KMS-11 (cell line): Measurements from ENCODE around the gene EXOC4.

Experiments used
- H2AFZ ChIP-seq: fragments of 200-600 bp; sonication (generic); 2 replicates; pipeline ENCODE4 v1.6.1; 2016; ENCODE audit warnings: antibody characterized with exemption, mixed run types, low read depth
- H3K27ac ChIP-seq: fragments of 200-600 bp; sonication (generic); 2 replicates; pipeline ENCODE4 v1.6.1; 2016; ENCODE audit warnings: mild to moderate bottlenecking, mixed run types
- H3K27me3 ChIP-seq: fragments of 200-600 bp; sonication (generic); 2 replicates; pipeline ENCODE4 v1.6.1; 2017; ENCODE audit warnings: mild to moderate bottlenecking, low read depth, mixed run types, moderate library complexity; ENCODE audit not compliant: insufficient read depth
- H3K36me3 ChIP-seq: fragments of 200-600 bp; sonication (generic); 2 replicates; pipeline ENCODE4 v1.6.1; 2017; ENCODE audit warnings: mild to moderate bottlenecking, mixed run types; ENCODE audit not compliant: insufficient read depth
- H3K4me1 ChIP-seq: fragments of 200-600 bp; sonication (generic); 2 replicates; pipeline ENCODE4 v1.6.1; 2016; ENCODE audit warnings: mild to moderate bottlenecking, low read depth, mixed run types; ENCODE audit not compliant: poor library complexity, severe bottlenecking
- H3K4me2 ChIP-seq: fragments of 200-600 bp; sonication (generic); 2 replicates; pipeline ENCODE4 v1.7.0; 2016; ENCODE audit warnings: mild to moderate bottlenecking, mixed run types
- H3K4me3 ChIP-seq: fragments of 200-600 bp; sonication (generic); IDR thresholded peaks from 2 replicates; pipeline ENCODE4 v1.6.1; 2017; ENCODE audit warnings: low read depth, low read length, mixed read lengths; ENCODE audit not compliant: insufficient read depth
- H3K79me2 ChIP-seq: fragments of 200-600 bp; sonication (generic); 2 replicates; pipeline ENCODE4 v1.6.1; 2016; ENCODE audit warnings: low read depth, mixed run types; ENCODE audit not compliant: insufficient read depth
- H3K9ac ChIP-seq: fragments of 200-600 bp; sonication (generic); 2 replicates; pipeline ENCODE4 v1.6.1; 2016; ENCODE audit warnings: mild to moderate bottlenecking, mixed run types
- H4K20me1 ChIP-seq: fragments of 200-600 bp; sonication (generic); 2 replicates; pipeline ENCODE4 v1.6.1; 2016; ENCODE audit warnings: mild to moderate bottlenecking, mixed run types; ENCODE audit not compliant: insufficient read depth
- CTCF ChIP-seq: fragments of 200-600 bp; sonication (generic); conservative IDR thresholded peaks from 2 replicates; pipeline ENCODE4 v1.6.1; 2017; ENCODE audit warnings: low read depth, mild to moderate bottlenecking, antibody characterized with exemption, low read length, moderate library complexity, mixed read lengths

Gene EXOC4

GRCh38 chr7:133345690-133346421, 93.0 kb downstream of the EXOC4 start:
- Histone ChIP-seq H3K9ac (no peak overlapping the region), H4K20me1 (no peaks in the 10 kb centered on the region), H3K79me2 (no peaks in the 10 kb centered on the region), H3K4me1 (peaks cover 11% of the 10 kb centered on the region), H3K36me3 (no peaks in the 10 kb centered on the region), H3K27ac (no peak overlapping the region), H3K4me3 (no peak overlapping the region), H2AFZ (no peak overlapping the region), H3K27me3 (no peaks in the 10 kb centered on the region), H3K4me2 (no peak overlapping the region)
- no peak for TF ChIP-seq CTCF

- H3K9ac ChIP-seq, result no peak overlapping the region
- no peaks in the 10 kb centered on the region for H4K20me1 ChIP-seq
- H3K27me3 ChIP-seq, result no peaks in the 10 kb centered on the region
- no peak overlapping the region for H3K27ac ChIP-seq
- no peaks in the 10 kb centered on the region for H3K36me3 ChIP-seq
- no peak overlapping the region for H3K4me2 ChIP-seq
- H3K79me2 ChIP-seq, result no peaks in the 10 kb centered on the region
- TF ChIP-seq CTCF, result no peak
- no peak overlapping the region for H3K4me3 ChIP-seq
- H2AFZ ChIP-seq, result no peak overlapping the region
- peaks cover 11% of the 10 kb centered on the region for H3K4me1 ChIP-seq
These were observed 95.4 kb downstream of the EXOC4 start for GRCh38 chr7:133348250-133348649.

- no peaks in the 10 kb centered on the region for H3K27me3 ChIP-seq
- no peak overlapping the region for H3K4me3 ChIP-seq
- no peaks in the 10 kb centered on the region for H4K20me1 ChIP-seq
- no peaks in the 10 kb centered on the region for H3K79me2 ChIP-seq
- no peak overlapping the region for H3K27ac ChIP-seq
- no peaks in the 10 kb centered on the region for H3K36me3 ChIP-seq
- no peak overlapping the region for H3K4me2 ChIP-seq
- TF ChIP-seq CTCF, result no peak
- H3K4me1 ChIP-seq, result peaks cover 11% of the 10 kb centered on the region
- no peak overlapping the region for H3K9ac ChIP-seq
- H2AFZ ChIP-seq, result no peak overlapping the region
These were observed 96.2 kb downstream of the EXOC4 start for GRCh38 chr7:133349101-133349500.

GRCh38 chr7:133352430-133352829, 99.6 kb downstream of the EXOC4 start:
- Histone ChIP-seq H3K4me3 (no peak overlapping the region), H3K27me3 (no peaks in the 10 kb centered on the region), H3K4me2 (no peak overlapping the region), H3K4me1 (peaks cover 11% of the 10 kb centered on the region), H2AFZ (no peak overlapping the region), H3K79me2 (no peaks in the 10 kb centered on the region), H4K20me1 (no peaks in the 10 kb centered on the region), H3K27ac (no peak overlapping the region), H3K36me3 (no peaks in the 10 kb centered on the region), H3K9ac (no peak overlapping the region)
- TF ChIP-seq CTCF, result no peak
